ENCODE data around the gene SLX1B. TPM values are rescaled to one million over a fixed set of nuclear protein-coding genes. Genes with fewer than 3 reads are reported as not detected.

SLX1B gene
- total RNA-seq, 2 donors from 2014 or later, result 29.1 to 36.8 TPM

Other genes with a start within 250 kb of the SLX1B start
- 1 to 10 TPM in 1 of 2 donors, under 1 TPM in 1; 0.79 to 1.7 TPM for gene NPIPB11, start 47.8 kb upstream of the SLX1B start, total RNA-seq
- gene BOLA2, start 182 bp upstream of the SLX1B start, total RNA-seq, result 10 to 100 TPM in 1 of 2 donors, 1 to 10 TPM in 1; 6.3 to 10.6 TPM
- gene SULT1A4, start 5.4 kb downstream of the SLX1B start, total RNA-seq, result 10 to 100 TPM; 13.3 to 21.9 TPM
- 100 to 1,000 TPM in 1 of 2 donors, 10 to 100 TPM in 1; 89.1 to 109 TPM for gene NPIPB12, start 51.9 kb downstream of the SLX1B start, total RNA-seq
- 1 to 10 TPM; 1.8 to 3.5 TPM for gene SPN, start 208.7 kb downstream of the SLX1B start, total RNA-seq
- 10 to 100 TPM; 44.9 to 47.4 TPM for gene QPRT, start 224.6 kb downstream of the SLX1B start, total RNA-seq